HG03469 (cell line): ENCODE measurements around the gene PRR14.
A peak's percentile ranks its signal among the peaks of the same experiment; 100 is the strongest.

ENCODE experiments used
- ATAC-seq: cut with Tn5 transposase; IDR thresholded peaks from one replicate; pipeline ENCODE4 v1.9.1; 2021; ENCODE audit warnings: mild to moderate bottlenecking, moderate library complexity, moderate number of reproducible peaks; ENCODE audit not compliant: unreplicated experiment

Gene PRR14

GRCh38 chr16:30658731-30659506, 8.2 kb downstream of the PRR14 start:
- ATAC-seq: peak; percentile 9

DNA sequence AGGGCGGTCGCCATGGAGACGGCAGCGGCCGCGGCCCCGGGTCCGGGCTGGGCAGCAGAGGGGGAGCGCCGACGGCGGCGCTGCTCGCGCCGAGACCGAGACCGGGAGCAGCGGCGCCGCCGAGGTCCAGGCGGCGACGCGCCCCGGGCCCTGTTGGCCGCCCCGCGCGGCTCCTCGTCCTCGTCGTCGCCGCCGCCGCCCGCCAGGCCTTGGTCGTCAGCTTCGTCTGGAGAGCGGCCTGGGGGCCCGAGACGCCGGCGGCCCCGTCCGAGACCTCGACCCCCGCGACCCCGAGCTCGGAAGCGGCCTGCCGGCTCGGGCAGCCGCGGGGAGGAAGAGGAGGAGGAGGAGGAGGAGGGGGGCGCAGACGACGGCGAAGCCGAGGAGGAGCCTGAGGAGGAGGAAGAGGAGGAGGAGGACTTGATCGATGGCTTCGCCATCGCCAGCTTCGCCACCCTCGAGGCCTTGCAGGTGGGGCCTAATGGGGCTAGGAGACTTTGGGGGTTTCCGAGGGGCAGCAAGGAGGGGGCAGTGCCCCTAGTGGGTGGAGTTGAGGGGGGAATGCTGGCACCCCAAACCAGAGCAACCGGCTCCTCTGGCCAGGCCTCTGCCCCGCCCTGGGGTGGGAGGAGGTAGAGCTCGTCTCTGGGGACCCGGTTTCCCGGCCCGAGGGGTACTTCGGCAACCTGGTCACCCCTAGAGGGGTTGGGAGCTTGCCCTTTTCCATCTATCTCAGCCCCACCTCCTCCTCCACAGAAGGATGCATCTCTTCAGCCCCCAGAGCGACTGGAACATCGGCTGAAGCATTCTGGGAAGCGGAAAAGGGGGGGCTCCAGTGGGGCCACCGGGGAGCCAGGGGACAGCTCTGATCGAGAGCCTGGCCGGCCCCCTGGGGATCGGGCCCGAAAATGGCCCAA, 9.0 kb downstream of the PRR14 start:
- no peak for ATAC-seq

GRCh38 chr16:30660424-30661261, 9.9 kb downstream of the PRR14 start:
- ATAC-seq: no peak

- no peak for ATAC-seq
Observed at GRCh38 chr16:30662449-30662848, 11.7 kb downstream of the PRR14 start.

GRCh38 chr16:30663038-30663437, 12.3 kb downstream of the PRR14 start:
- no peak for ATAC-seq

DNA sequence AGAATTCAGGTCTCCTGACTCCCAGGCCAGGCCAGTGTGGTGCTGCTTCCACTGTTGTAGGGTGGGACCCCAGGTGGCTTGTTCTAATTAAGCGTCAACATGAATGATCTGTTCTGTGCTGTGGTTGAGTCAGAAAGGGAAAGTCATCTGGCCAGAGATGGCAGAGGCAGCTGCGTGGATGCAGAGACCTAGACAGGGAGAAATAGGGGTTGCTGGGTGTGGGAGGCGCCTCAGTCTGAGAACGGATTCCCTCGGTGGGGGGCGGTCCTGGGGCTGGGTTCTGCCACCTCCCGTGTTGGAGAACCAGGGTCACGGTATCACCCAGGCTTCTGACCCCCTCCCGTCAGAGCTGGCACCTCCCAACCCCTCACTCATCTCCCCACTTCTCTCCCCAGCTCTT, 13.1 kb downstream of the PRR14 start:
- no peak for ATAC-seq

DNA sequence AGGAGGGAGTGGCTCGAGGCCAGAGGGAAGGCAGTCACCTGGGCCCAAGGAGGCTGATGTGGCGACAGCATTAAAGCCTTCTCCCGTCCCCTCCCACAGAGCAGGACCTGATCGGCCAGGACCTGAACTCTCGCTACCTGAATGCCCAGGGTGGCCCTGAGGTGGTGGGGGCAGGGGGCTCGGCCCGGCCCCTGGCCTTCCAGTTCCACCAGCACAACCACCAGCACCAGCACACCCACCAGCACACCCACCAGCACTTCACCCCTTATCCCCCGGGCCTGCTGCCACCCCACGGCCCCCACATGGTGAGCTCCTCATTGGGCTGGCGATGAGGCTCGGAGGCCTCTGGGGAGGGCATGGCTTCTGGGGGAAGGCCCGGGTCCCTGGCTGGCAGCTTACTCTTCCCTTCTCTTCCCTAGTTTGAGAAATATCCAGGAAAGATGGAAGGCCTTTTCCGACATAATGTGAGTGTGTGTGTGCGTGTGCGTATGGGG, 13.9 kb downstream of the PRR14 start:
- ATAC-seq: no peak

- ATAC-seq: no peak
Observed at GRCh38 chr16:30665155-30665829, 14.5 kb downstream of the PRR14 start.

DNA sequence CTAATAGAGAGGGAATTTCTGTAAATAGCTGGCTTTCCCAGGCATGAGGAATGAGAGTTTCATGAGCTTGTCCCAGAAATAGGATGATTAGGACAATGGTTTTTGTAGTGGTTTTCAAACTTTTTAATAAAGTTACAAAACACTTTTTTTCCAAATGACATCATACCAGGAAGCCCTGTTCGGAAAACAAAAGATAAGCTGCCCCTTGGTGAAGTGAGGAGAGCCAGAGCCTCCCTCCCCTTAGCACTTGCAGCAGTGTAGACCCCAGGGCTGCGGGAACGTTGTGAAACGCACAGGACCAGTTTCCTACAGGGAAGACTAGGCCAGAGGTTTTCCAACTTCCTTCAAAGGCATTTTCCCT, 15.1 kb downstream of the PRR14 start:
- no peak for ATAC-seq

DNA sequence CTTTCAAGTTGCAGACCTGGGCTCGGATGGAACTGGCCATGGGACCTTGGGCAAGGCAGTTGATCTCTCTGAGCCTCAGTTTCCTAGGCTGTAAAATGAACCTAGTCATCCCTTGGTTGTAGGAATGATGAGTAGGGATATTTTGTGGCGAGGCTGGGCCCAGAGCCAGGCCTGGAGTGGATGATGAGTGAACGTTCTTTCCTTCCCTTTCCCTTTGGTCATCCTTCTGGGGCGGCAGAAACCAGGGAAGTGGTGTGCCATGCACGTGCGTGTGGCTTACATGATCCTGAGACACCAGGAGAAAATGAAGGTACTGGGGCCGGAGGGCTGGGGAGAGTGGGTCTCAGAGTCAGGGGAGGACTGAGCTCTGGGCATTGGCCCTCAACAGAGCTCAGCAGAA, 15.9 kb downstream of the PRR14 start:
- ATAC-seq: no peak

DNA sequence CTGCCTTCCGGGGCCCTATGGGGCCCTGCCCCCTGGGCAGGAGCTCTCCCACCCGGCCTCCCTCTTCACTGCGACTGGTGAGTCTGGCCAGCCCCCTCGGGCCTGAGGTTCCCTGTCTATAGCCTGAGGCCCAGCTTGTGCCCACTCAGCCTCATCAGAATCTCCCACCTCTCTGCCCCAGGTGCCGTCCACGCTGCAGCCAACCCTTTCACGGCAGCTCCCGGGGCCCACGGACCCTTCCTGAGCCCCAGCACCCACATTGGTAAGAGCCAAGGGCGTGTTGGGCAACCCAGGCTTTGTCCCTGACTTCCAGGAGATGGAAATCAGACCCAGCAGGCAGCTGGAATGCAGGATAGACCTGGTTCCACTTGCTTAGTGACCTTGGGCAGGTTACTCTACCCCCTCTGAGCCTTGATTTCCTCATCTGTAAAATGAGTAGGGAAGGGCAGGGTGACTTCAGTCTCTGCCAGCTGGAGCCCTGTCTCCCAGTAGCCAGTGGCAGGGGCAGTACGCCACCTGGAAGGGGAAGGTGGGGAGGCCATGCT, 16.7 kb downstream of the PRR14 start:
- ATAC-seq: no peak

DNA sequence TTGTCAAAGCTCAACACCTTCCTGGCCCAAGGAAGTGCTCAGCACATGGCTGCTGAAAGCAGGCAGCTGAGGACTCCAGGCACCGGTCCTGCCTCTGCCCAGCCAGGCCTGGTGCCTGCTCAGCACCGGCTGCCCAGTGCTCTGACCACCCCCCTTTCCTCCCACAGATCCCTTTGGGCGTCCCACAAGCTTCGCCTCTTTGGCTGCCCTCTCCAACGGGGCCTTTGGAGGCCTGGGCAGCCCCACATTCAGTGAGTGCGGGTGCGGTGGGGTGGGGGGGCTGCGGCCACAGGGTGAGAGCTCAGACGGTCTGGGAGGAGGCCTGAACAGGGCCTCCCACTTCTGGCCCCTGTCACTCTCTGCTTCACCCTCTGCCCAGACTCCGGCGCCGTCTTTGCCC, 17.6 kb downstream of the PRR14 start:
- ATAC-seq: no peak

DNA sequence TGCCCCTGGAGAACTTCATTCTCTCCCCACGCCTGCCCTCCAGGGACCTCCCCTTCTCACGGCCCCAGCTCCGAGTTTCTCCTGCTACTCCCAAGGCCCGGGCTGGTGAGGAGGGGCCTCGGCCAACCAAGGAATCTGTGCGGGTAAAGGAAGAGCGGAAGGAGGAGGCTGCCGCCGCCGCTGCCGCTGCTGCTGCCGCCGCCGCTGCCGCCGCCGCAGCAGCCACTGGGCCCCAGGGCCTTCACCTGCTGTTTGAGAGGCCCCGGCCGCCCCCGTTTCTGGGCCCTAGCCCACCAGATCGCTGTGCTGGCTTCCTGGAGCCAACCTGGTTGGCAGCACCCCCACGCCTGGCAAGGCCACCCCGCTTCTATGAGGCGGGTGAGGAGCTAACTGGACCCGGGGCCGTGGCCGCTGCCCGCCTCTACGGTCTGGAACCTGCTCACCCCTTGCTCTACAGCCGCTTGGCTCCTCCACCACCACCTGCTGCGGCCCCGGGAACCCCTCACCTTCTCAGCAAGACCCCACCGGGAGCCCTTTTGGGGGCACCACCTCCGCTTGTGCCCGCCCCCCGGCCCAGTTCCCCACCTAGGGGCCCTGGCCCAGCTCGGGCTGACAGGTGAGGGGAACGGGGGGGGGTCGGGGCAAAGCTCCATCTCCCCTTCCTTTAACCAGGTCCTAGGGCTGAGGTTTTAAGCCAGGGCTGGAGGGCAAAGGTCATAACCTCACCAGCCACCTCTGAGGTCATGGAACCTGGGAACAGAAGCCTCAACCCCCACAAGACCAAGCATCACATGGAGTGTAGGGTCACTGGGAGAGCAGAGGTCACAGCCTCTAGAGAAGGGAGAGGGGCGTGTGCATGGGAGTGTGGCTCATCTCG, 18.5 kb downstream of the PRR14 start:
- no peak for ATAC-seq

- ATAC-seq: no peak
Observed at GRCh38 chr16:30669903-30670824, 19.4 kb downstream of the PRR14 start.

- ATAC-seq: no peak
Observed at GRCh38 chr16:30675143-30675542, 24.4 kb downstream of the PRR14 start.

- no peak for ATAC-seq
Observed at GRCh38 chr16:30677931-30678585, 27.3 kb downstream of the PRR14 start.

GRCh38 chr16:30678586-30678970, 27.8 kb downstream of the PRR14 start:
- no peak for ATAC-seq

DNA sequence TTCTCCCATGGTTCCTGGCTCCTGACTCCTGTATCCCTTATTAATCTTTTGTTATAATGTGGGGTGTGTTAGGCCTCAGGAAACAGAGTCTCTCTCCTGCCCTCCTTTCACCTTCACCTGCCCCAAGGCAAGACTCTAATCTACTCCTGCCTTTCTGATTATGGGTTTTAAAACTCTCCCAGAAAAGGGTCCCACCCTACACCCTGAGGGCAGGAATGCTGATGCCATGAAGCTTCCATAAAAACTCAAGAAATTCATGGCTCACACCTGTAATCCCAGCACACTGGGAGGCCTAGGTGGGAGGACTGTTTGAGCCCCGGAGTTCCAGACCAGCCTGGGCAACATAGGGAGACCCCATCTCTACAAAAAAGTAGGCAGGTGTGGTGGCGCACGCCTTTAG, 29.6 kb downstream of the PRR14 start:
- ATAC-seq: no peak
